Heart left ventricle (tissue), 13 donors: ENCODE data around the gene KLK5.

Experiments used
- CTCF ChIP-seq, 12 donors: fragments of 200-600 bp; sonication (generic) in 4 of 12; IDR thresholded peaks; one replicate each; pipeline versions ENCODE4 v1.5.0 to v1.8.0; 2018 to 2022; ENCODE audit warnings: antibody characterized with exemption in 12 of 12, mild to moderate bottlenecking in 5 of 12
- POLR2A ChIP-seq, 2 donors: fragments of 450-650 bp; IDR thresholded peaks; one replicate each; pipeline ENCODE4 v1.6.1; 2017; ENCODE audit warnings: antibody characterized with exemption in 2 of 2, mild to moderate bottlenecking in 2 of 2, moderate library complexity in 2 of 2
- donor health status: ischemic (EF 13 %, LVEDD 7.1; RV severe dilation, severe dysfunction).
- donor health status: DM: no; HTN: yes; CAD: no.
- donor health status: DM: no; HTN: no; CAD: no.
- donor health status: ischemic (EF 25% LVEDD 6.9; RV normal size, moderate dysfunction).
- donor health status: ischemic (EF 25% LVEDD 5.7; RV mildly dilated, moderate dysfunction).
- donor health status: ischemic (EF 35%, LVEDD 5.7; RV mildly dilated, moderate dysfunction).
- donor health status: nonischemic (EF 11% LVEDD 7.7; RV severe dilation, severe dysfunction).
- donor health status: DM: yes; HTN: yes; CAD: no.
- donor health status: PGD.
- donor health status: ischemic (EF 29% LVEDD 5.4; RV normal size, mild dysfunction).
- donor health status: nonischemic (EF 23%, LVEDD 6.1; RV moderate dilation, normal function).

- no peak for TF ChIP-seq POLR2A (IDR thresholded peaks at IDR 0.05)
- TF ChIP-seq CTCF (IDR thresholded peaks at IDR 0.05): no peak
Observed at GRCh38 chr19:50921426-50922316, 31.2 kb downstream of the KLK5 start.
